HG03060 (cell line): Measurements from ENCODE around the gene PRKCH.

ENCODE experiments used
- ATAC-seq: cut with Tn5 transposase; IDR thresholded peaks from one replicate; pipeline ENCODE4 v1.9.1; 2021; ENCODE audit warnings: low read depth, moderate number of reproducible peaks; ENCODE audit not compliant: unreplicated experiment

The PRKCH gene

DNA sequence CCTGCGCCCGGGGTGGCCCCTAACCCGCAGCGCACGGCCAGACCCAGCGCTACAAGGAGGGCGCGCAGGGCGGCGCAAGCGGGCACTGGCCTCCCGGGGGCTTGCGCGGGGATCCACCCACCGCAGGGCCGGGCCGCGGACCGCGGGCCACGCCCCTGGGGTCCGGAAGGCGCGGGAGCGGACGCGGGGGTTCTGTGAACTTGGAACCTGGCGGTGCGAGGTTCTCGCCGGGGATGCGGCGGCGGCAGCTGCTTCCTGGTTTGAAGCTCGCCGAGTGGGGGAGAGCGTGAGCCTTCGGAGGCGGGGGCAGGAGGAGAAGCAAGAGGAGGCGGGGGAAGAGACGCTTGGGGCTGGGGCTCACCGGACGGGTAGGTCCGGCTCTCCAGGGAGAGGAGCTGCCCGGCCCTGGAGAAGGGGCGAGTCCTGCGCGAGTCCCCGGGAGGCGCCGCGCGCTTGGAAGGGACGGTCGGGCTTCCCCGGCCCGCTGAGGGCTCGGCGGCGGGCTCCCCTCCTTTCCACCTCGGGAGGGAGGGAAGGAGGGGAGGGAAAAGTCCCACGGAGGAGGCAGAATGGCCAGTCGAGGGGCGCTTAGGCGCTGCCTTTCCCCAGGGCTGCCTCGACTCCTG is at the start of gene PRKCH:
Gene PRKCH, plus strand, starts transcription at position 195 of the 626 bp plus-strand sequence. CDS start 523 bp downstream, outside the sequence.
- ATAC-seq = no peak

GRCh38 chr14:61277232-61277631 is 44.1 kb upstream of the PRKCH start:
- no peak for ATAC-seq

DNA sequence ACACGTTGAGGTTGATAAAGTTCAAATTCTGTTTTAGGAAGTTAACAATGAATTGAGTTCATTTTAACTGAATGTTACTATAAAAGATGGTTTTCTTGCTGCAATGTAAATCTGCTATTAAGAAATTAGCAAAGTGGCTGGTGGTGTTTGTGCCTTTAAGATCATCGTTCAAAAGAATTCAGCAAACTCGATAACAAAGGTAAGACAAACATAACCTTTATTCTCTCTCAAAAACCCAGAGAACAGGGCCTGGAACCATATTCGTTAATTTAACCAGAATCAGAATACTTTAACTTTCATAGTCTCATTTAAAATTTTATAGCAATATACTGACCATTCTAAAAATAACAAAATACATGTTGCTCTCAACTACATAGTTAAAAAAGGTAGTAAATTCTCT is 43.6 kb upstream of the PRKCH start:
- no peak for ATAC-seq

- no peak for ATAC-seq
These were observed 42.3 kb upstream of the PRKCH start for GRCh38 chr14:61279082-61279481.

DNA sequence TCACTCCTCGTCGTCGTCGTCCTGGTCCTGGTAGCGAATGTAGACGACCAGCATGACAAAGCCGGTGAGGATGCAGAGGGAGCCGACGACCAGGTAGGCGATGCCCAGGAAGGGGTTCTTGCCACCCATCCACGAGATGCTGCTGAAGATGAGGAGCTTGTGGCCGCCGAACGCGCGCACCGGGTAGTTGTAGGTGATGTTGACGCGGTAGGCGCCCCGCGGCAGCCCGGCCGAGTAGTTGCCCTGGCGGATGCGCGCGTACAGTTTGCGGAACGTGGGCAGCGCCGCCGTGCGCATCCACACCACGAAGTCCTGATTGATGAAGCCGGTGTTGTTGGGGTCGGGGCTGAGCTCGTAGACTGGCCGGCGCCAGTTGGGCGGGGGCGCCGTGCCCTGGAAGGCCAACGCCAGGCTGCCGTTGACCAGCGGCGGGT is 41.3 kb upstream of the PRKCH start:
- ATAC-seq = no peak

DNA sequence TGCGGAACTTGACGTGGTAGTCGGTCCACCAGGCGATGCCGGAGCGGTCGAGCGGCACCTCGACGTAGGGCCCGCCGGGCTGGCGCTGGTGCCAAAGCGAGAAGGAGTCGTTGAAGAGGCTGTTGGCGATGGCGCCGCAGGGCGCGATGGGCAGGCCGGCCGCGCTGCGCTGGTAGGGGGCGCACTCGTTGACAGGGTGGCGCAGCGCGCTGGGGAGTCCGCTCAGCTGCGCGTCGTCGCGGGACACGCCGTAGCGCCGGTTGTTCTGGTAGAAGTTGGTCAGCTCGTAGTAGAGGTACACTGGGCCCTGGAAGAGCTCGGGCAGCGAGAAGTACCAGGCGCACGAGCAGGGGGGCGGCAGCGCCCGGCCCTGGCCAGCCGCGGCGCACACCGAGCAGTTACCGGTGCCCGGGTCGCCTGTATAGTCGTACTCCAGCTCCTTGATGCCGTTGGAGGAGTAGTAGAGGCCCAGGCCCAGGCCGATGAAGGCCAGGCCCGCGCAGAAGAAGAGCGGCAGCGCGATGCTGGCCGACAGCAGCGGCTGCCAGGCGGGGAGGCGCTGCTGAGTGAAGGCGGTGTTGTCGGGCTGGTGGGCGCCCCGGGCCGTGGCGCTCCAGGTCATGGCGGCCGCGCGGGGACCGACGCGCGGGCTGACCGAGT is 40.7 kb upstream of the PRKCH start:
- no peak for ATAC-seq

DNA sequence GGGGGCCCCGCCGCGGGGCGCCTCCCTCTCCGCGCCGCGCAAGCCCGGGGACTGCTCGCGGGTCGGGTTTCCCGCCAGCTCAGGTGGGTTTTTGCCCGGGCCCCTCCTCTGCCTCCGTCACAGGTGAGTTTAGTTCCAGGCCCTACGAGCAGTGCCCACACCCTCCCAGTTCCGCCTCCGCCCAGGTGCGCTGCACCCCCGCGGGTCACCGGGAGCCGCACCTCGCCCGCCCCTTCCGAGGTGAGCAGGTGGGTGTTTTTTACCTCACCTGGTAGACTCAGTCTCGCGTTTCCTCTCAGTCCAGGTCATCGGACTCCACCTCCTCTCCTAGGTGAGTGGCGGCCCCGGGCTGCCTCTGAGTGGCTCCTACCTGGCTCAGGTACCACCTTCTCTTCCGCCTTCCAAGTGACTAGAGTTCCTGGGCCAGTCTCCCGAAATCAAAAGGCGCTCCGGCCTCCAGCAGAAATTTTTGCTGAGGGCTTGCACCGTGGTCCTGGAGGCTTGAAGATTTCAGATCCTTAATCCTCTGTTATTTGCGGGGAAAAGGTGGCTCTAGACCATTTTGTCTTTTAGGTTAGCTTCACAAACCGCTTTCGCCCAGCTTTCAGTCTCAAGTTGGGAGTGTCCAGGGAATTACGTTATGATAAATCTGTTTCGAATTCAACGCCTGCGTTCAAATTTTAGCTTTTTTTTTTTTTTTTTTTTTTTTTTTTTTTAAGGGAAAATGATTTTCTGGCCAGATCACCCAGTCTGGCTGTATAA is 40.0 kb upstream of the PRKCH start, which contains the start of gene TMEM30B:
Gene TMEM30B, minus strand, starts transcription at position 153 of the 762 bp plus-strand sequence. CDS start 191 bp downstream, outside the sequence.
- no peak for ATAC-seq

- no peak for ATAC-seq
These were observed 39.5 kb upstream of the PRKCH start for GRCh38 chr14:61281948-61282275.

DNA sequence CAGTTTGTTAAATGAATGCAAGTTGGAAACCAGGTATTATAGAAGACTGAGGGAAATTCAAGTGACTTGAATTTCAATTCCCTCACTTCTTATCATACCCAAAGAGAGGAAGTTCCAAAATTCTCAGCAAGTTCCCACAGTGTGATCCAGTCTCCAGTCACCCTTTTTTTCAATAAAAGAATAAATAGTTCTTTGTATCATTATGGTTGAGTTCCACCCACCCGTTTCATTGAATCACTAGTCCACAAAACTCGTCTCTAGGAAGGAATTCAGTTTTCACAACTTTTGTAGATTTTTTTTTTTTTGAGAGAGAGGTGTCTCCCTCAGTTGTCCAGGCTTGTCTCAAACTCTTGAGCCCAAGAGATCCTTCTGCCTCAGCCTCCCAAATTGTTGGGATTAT is 38.6 kb upstream of the PRKCH start:
- no peak for ATAC-seq

DNA sequence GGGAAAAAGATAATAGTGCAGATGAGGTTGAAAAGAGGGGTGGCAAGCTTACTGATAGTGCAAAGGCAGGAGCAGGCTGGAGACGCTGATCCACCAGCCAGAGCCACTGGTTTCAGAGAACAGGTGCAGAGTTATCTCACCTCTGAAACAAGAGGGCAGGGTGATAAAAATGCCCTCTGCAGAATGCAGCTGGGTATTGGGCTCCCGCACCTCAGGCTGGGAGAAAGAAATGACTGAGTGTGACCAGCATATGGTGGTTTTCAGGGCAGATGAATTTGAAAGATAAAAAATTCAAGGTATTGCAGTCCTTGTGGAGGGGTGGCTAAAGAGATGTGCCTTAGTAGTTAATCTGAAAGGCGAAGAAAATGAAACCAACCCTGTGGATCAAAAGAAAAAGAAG is 37.4 kb upstream of the PRKCH start:
- no peak for ATAC-seq

DNA sequence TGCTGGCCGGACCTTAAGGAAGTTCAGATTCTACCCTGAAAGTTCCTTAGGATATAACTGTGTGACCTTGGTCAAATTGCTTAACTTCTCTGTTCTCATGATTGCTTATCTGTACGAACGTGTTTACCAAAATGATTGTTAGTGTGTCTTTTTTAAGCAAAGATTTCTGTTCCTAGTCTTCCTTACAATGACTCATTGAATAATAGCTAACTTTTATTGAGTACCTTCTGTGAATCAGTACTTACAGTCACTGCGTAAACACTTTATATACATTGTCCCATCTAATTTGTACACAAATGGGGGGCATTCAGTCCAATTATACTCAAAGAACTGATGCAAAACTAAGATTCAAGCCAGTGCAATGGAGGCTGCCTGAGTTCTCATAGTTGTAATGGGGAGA is 36.0 kb upstream of the PRKCH start:
- no peak for ATAC-seq

- ATAC-seq = no peak
These were observed 34.2 kb upstream of the PRKCH start for GRCh38 chr14:61287196-61287595.

GRCh38 chr14:61288228-61288627 is 33.2 kb upstream of the PRKCH start:
- no peak for ATAC-seq

- ATAC-seq = no peak
These were observed 32.7 kb upstream of the PRKCH start for GRCh38 chr14:61288720-61289119.

GRCh38 chr14:61290701-61291100 is 30.7 kb upstream of the PRKCH start:
- ATAC-seq = no peak

DNA sequence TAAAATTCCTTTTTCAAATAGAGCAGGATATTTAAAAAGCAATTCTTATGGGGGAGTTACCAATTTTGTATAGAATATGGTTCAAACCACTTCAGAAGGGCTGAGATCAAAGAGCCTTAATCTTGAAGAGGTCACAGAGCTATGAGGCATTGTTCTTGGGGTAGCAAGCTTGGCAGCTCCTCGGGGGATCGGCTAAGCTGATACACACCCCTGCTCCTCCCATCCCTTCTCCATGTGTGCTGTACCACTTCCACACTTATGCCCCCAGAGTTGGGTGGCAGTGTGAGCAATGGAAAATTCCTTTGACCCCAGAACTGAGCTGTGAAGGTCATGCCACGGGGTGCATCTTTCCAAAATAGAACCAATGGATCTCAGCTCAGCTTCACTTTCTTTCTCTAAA is 25.2 kb upstream of the PRKCH start:
- ATAC-seq = no peak

GRCh38 chr14:61296719-61297502 is 24.5 kb upstream of the PRKCH start:
- no peak for ATAC-seq

- ATAC-seq = no peak
These were observed 23.8 kb upstream of the PRKCH start for GRCh38 chr14:61297581-61297980.

- ATAC-seq = no peak
These were observed 22.6 kb upstream of the PRKCH start for GRCh38 chr14:61298824-61299223.

- ATAC-seq = no peak
These were observed 21.2 kb upstream of the PRKCH start for GRCh38 chr14:61300209-61300608.

- no peak for ATAC-seq
These were observed 20.6 kb upstream of the PRKCH start for GRCh38 chr14:61300754-61301153.
